CD4-positive, alpha-beta T cell (primary cell): Measurements from ENCODE around the gene BANP. TPM values are rescaled to one million over a fixed set of nuclear protein-coding genes. Genes with fewer than 3 reads are reported as not detected.
"Not testable (repeated sequence)": the region's sequence is repeated elsewhere in the genome, so short reads cannot be mapped to it uniquely, and the experiment has no call there.

Source experiments
- ATAC-seq: fragments of 200-7000 bp; cut with Tn5 transposase; one replicate; pipeline ENCODE4 v1.10.0; 2022; ENCODE audit warnings: mild to moderate bottlenecking; ENCODE audit not compliant: poor library complexity
- CTCF ChIA-PET: fragments of 350-600 bp; sonication (Branson Sonifier 250); formaldehyde crosslinking; loops from one replicate; lab custom pipeline; 2021; ENCODE audit warnings: antibody characterized with exemption, inconsistent platforms; lab: Charles Lee
- POLR2A ChIA-PET: fragments of 350-600 bp; sonication (Branson Sonifier 250); formaldehyde crosslinking; loops from one replicate; lab custom pipeline; 2021; ENCODE audit warnings: antibody characterized with exemption, inconsistent platforms; lab: Charles Lee
- DNase-seq, 14 experiments: peaks; one replicate each; pipeline ENCODE4 v3.0.0-alpha.2; 2013 to 2020; ENCODE audit warnings: mixed read lengths in 2 of 14
- H3K27ac ChIP-seq, 2 donors: one replicate each; pipeline versions ENCODE4 v1.5.1 to v1.7.0; 2013; ENCODE audit warnings: low read length in 2 of 2, low read depth in 1 of 2, mild to moderate bottlenecking in 1 of 2
- H3K27me3 ChIP-seq, 2 experiments: 1 replicate in 1 of 2; 2 replicates in 1 of 2; pipeline versions ENCODE4 v1.6.1 to v1.7.0; 2013; ENCODE audit warnings: low read length in 2 of 2, control low read depth in 1 of 2, mild to moderate bottlenecking in 1 of 2, moderate library complexity in 1 of 2; ENCODE audit not compliant: insufficient read depth in 2 of 2, control insufficient read depth in 1 of 2
- H3K36me3 ChIP-seq: one replicate; pipeline ENCODE4 v1.6.1; 2013; ENCODE audit warnings: low read length, control low read depth; ENCODE audit not compliant: insufficient read depth
- H3K4me1 ChIP-seq: one replicate; pipeline ENCODE4 v1.6.1; 2013; ENCODE audit warnings: low read length, control low read depth; ENCODE audit not compliant: insufficient read depth
- H3K4me3 ChIP-seq: one replicate; pipeline ENCODE4 v1.5.1; 2013; ENCODE audit warnings: mild to moderate bottlenecking, low read length, moderate library complexity
- H3K9me3 ChIP-seq, 2 experiments: 1 replicate in 1 of 2; 2 replicates in 1 of 2; pipeline versions ENCODE4 v1.6.1 to v1.7.0; 2013; ENCODE audit warnings: low read length in 2 of 2, mild to moderate bottlenecking in 2 of 2, control low read depth in 1 of 2, moderate library complexity in 1 of 2; ENCODE audit not compliant: control insufficient read depth in 1 of 2, insufficient read depth in 1 of 2
- H3K27ac Mint-ChIP-seq: one replicate; pipeline ENCODE4 v1.8.0; 2020; ENCODE audit warnings: mixed read lengths
- H3K27me3 Mint-ChIP-seq: one replicate; pipeline ENCODE4 v1.8.0; 2021; ENCODE audit warnings: mixed read lengths
- H3K36me3 Mint-ChIP-seq: one replicate; pipeline ENCODE4 v1.8.0; 2021; ENCODE audit warnings: low read depth, mixed read lengths
- H3K4me1 Mint-ChIP-seq: one replicate; pipeline ENCODE4 v1.8.0; 2021; ENCODE audit warnings: low read depth, mixed read lengths
- H3K4me3 Mint-ChIP-seq: one replicate; pipeline ENCODE4 v1.8.0; 2020; ENCODE audit warnings: mild to moderate bottlenecking, mixed read lengths
- H3K9me3 Mint-ChIP-seq: one replicate; pipeline ENCODE4 v1.8.0; 2020; ENCODE audit warnings: mixed read lengths
- CTCF ChIP-seq: fragments of 200-600 bp; IDR thresholded peaks from one replicate; pipeline ENCODE4 v1.8.0; 2022; ENCODE audit warnings: antibody characterized with exemption, mild to moderate bottlenecking
- intact Hi-C, 2 experiments: fragments of 100-400 bp; cut with DNase I in 1 of 2; cut with micrococcal nuclease in 1 of 2; formaldehyde crosslinking; loops; one replicate each; pipeline versions ENCODE4 v1.15.1 to v1.9.0; 2023 to 2025; cut with DNase I, micrococcal nuclease
- total RNA-seq, 174 experiments: library from RNA in 2 of 174; stranded (reverse) in 2 of 174; gene quantifications; one replicate each; pipeline ENCODE4 v1.2.3 and lab custom pipeline; 2021 to 2026

The BANP gene
- total RNA-seq, 2 experiments from 2014 or later, result 57.5 to 58.6 TPM

DNA sequence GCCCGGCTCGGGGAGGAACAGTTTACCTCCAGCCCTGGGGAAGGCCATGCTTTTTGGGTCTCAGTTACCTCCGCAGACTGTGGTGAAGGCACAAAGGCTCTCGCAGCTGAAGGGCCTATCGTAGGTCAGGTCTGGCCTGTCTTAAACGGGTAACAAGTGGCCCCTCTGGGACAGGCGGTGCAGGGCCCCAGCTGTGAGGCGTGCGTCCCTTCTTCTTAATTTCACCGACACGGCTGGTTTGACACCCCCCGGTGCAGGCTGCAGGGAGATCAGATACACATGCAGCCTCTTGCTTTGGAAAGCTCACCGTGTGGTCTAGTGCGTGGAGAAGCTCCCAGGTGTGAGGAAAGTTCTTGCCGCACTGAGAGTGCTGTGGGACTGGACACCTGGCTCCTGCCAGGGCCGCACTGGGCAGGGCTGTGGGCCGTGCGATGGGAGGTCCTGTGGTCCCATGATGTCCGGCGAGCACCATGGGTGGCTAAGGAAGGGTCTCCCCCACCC is 162.4 kb downstream of the BANP start:
- ChIA-PET POLR2A (no interaction called here), CTCF (no interaction called here)
- Histone ChIP-seq H3K36me3 (no peaks in the 10 kb centered on the region), H3K27ac (no peak overlapping the region), H3K9me3 (no peaks in the 10 kb centered on the region), H3K4me1 (no peaks in the 10 kb centered on the region), H3K27me3 (no peaks in the 10 kb centered on the region), H3K4me3 (no peak overlapping the region)
- ATAC-seq (no peak), DNase-seq (no peak)
- no peaks in the 10 kb centered on the region for H3K27me3 Mint-ChIP-seq
- peaks cover 10% of the 10 kb centered on the region for H3K4me1 Mint-ChIP-seq
- intact Hi-C loops, result no loop called here
- no peak overlapping the region for H3K27ac Mint-ChIP-seq
- no peaks in the 10 kb centered on the region for H3K36me3 Mint-ChIP-seq
- H3K4me3 Mint-ChIP-seq, result no peak overlapping the region
- TF ChIP-seq CTCF, result no peak
- no peaks in the 10 kb centered on the region for H3K9me3 Mint-ChIP-seq

GRCh38 chr16:88114541-88115228 is 163.5 kb downstream of the BANP start:
- ATAC-seq, H3K9me3 Mint-ChIP-seq, H3K36me3 ChIP-seq, H3K27ac Mint-ChIP-seq, H3K4me1 ChIP-seq, H3K4me3 ChIP-seq, intact Hi-C loops, H3K27me3 ChIP-seq, H3K27ac ChIP-seq, CTCF ChIA-PET, H3K9me3 ChIP-seq, H3K4me3 Mint-ChIP-seq, H3K27me3 Mint-ChIP-seq, POLR2A ChIA-PET, H3K36me3 Mint-ChIP-seq, DNase-seq: not testable (repeated sequence)
- H3K4me1 Mint-ChIP-seq, result peaks cover 10% of the 10 kb centered on the region

DNA sequence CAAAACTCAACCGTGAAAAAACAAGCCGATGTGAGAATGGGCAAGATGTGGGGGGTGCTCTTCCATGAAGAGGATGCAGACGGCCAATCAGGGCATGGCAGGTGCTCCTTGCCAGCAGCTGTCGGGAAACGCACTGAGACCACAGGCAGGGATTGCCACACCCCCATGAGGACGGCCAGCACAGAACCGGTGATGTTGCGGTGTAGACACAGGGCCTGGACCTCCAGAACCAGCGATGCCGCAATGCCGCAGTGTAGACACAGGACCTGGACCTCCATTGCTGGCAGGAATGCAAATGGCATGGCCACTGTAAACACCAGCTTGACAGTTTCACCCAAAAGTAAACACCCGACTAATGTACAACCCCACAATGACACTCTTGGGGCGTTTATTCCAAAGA is 164.9 kb downstream of the BANP start:
- no peaks in the 10 kb centered on the region for H3K4me1 ChIP-seq
- no peaks in the 10 kb centered on the region for H3K9me3 ChIP-seq
- no peak overlapping the region for H3K27ac ChIP-seq
- H3K4me3 ChIP-seq, result no peak overlapping the region
- Mint-ChIP-seq H3K4me1 (peaks cover 9% of the 10 kb centered on the region), H3K27ac (no peak overlapping the region), H3K4me3 (no peak overlapping the region), H3K9me3 (no peaks in the 10 kb centered on the region), H3K36me3 (no peaks in the 10 kb centered on the region), H3K27me3 (no peaks in the 10 kb centered on the region)
- no peak for TF ChIP-seq CTCF
- H3K27me3 ChIP-seq, result no peaks in the 10 kb centered on the region
- CTCF ChIA-PET, result no interaction called here
- intact Hi-C loops, result no loop called here
- DNase-seq (no peak), ATAC-seq (no peak)
- no peaks in the 10 kb centered on the region for H3K36me3 ChIP-seq
- POLR2A ChIA-PET, result no interaction called here

DNA sequence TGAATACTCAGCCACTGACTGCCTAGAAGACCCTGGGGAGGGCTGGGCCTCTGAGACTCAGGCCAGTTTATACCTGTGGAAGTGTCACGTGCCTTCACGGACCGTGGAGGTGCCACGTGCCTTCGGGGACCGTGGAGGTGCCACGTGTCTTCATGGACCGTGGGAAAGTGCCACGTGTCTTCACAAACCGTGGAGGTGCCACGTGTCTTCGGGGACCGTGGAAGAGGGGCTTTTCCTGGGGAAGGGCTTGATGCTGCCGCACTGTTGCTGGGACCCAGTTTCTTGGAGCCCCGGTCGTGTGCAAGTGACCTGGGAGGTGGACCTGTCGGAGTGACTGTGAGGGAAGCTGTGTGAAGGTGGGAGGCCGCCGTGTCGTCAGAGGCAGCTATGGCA is 166.2 kb downstream of the BANP start:
- POLR2A ChIA-PET, result no interaction called here
- Histone ChIP-seq H3K27ac (no peak overlapping the region), H3K4me3 (no peak overlapping the region), H3K4me1 (no peaks in the 10 kb centered on the region), H3K27me3 (no peaks in the 10 kb centered on the region), H3K9me3 (peaks cover 0 to 5% of the 10 kb centered on the region in 2 experiments), H3K36me3 (no peaks in the 10 kb centered on the region)
- no peaks in the 10 kb centered on the region for H3K27me3 Mint-ChIP-seq
- no peak overlapping the region for H3K27ac Mint-ChIP-seq
- H3K9me3 Mint-ChIP-seq, result no peaks in the 10 kb centered on the region
- no peak overlapping the region for H3K4me3 Mint-ChIP-seq
- no peak for TF ChIP-seq CTCF
- no peak for DNase-seq
- CTCF ChIA-PET, result no interaction called here
- intact Hi-C loops, result no loop called here
- no peaks in the 10 kb centered on the region for H3K36me3 Mint-ChIP-seq
- no peak for ATAC-seq
- H3K4me1 Mint-ChIP-seq, result no peaks in the 10 kb centered on the region
